Stimulated activated CD4-positive, alpha-beta T cell treated with anti-CD3 and anti-CD28 coated beads, Interleukin-2, amount 100 ng/mL, for 24 hours (primary cell): Measurements from ENCODE around the gene AOC1.

ENCODE experiments used
- DNase-seq, 2 donors: peaks; one replicate each; pipeline ENCODE4 v3.0.0-alpha.2; 2020

AOC1 gene

GRCh38 chr7:150858236-150859197, 6.2 kb downstream of the AOC1 start:
- no peak for DNase-seq

GRCh38 chr7:150860291-150860977, 8.1 kb downstream of the AOC1 start:
- no peak for DNase-seq

GRCh38 chr7:150860978-150861295, 8.6 kb downstream of the AOC1 start:
- no peak for DNase-seq

- no peak for DNase-seq
These were observed 10.0 kb downstream of the AOC1 start for GRCh38 chr7:150862356-150862755.

- DNase-seq = no peak
These were observed 11.6 kb downstream of the AOC1 start for GRCh38 chr7:150863946-150864345.

GRCh38 chr7:150866932-150867564, 14.7 kb downstream of the AOC1 start:
- no peak for DNase-seq

- DNase-seq = no peak
These were observed 15.3 kb downstream of the AOC1 start for GRCh38 chr7:150867605-150868004.

GRCh38 chr7:150869467-150869866, 17.1 kb downstream of the AOC1 start:
- DNase-seq = no peak

- DNase-seq = no peak
These were observed 19.3 kb downstream of the AOC1 start for GRCh38 chr7:150871601-150872000.

- DNase-seq = no peak
These were observed 22.3 kb downstream of the AOC1 start for GRCh38 chr7:150874401-150875198.

GRCh38 chr7:150875791-150876190, 23.5 kb downstream of the AOC1 start:
- DNase-seq = no peak

- DNase-seq = peak; percentile 51 to 56
These were observed 24.7 kb downstream of the AOC1 start for GRCh38 chr7:150876817-150877526.

- DNase-seq = no peak
These were observed 25.2 kb downstream of the AOC1 start for GRCh38 chr7:150877536-150877935.

GRCh38 chr7:150879345-150879744, 27.0 kb downstream of the AOC1 start:
- no peak for DNase-seq

GRCh38 chr7:150881189-150881588, 28.9 kb downstream of the AOC1 start:
- no peak for DNase-seq

- no peak for DNase-seq
These were observed 38.7 kb downstream of the AOC1 start for GRCh38 chr7:150890853-150891584.

GRCh38 chr7:150891740-150892139, 39.4 kb downstream of the AOC1 start:
- no peak for DNase-seq

- no peak for DNase-seq
These were observed 43.5 kb downstream of the AOC1 start for GRCh38 chr7:150895809-150896208.

- DNase-seq = no peak
These were observed 44.4 kb downstream of the AOC1 start for GRCh38 chr7:150896562-150897209.

- DNase-seq = peak in 1 of 2 donors; percentile 49
These were observed 45.5 kb downstream of the AOC1 start for GRCh38 chr7:150897502-150898474.
